Measurements from ENCODE around the gene TCF7L2. TPM values are rescaled to one million over a fixed set of nuclear protein-coding genes. Genes with fewer than 3 reads are reported as not detected.

TCF7L2 gene
- total RNA-seq, 1 experiment from 2014 or later, result 16.1 TPM

DNA sequence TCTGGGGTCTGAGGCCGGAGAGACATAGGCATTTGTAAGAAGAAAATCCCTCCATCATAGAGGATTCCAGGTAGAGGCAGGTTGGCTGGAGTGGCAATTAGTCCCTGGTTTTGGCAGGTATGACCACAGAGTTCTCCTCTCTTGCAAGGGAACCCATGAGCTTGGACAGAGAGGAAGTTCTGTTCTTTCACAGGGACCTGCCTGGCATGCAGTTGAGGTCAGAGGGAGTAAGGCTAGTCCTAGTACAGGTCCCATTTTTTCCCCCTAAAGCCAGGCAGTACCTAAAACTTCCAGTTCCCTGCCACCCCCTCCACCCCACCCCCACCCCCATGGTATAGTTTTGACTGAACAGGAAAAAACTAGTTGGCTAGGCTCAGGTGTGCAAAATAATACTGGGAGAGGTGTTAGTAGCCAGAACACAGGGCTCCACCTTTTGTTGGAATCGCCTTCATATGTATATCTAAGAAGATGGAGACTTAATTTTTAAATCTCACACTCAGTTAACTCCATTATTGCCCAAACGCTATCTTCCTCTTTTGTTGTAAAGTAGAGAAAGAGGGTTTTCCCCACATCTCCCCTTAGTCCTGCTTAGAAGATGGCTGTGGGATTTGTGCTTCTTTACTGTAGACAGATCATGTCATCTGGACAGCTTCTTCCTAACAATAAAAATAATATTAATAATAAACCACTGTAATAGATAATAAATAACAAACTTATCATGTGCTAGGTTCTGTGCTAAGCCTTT is 188.1 kb downstream of the TCF7L2 start:
- H2AFZ ChIP-seq (ENCODE audit: low read length), result no peak overlapping the region
- ChIA-PET POLR2A (ENCODE audit: unreplicated experiment) (no interaction called here), CTCF (no interaction called here)
- no peaks in the 10 kb centered on the region for H4K20me1 ChIP-seq (ENCODE audit: low read length)
- no peak overlapping the region for H3K4me2 ChIP-seq (ENCODE audit: low read length)
- no peak overlapping the region for H3K4me3 ChIP-seq (ENCODE audit: low read length)
- DNase-seq, result no peak
- intact Hi-C loops (cut with micrococcal nuclease), result no loop called here
- H3K27me3 ChIP-seq (ENCODE audit: low read length), result no peaks in the 10 kb centered on the region
- no peak for ATAC-seq
- H3K36me3 ChIP-seq (ENCODE audit: low read depth, low read length), result peaks cover 9% of the 10 kb centered on the region; the same call in 1 of the 2 replicates
- H3K79me2 ChIP-seq (ENCODE audit: low read length), result no peaks in the 10 kb centered on the region
- H3K9me3 ChIP-seq (ENCODE audit: low read length), result no peaks in the 10 kb centered on the region
- no peak for TF ChIP-seq EZH2 (IDR thresholded peaks at IDR 0.05; ENCODE audit: low read length, unreplicated experiment)
- TF ChIP-seq EZH2phosphoT487 (IDR thresholded peaks at IDR 0.05; ENCODE audit: borderline replicate concordance, low read length), result no peak
- TF ChIP-seq, protein P1, sequence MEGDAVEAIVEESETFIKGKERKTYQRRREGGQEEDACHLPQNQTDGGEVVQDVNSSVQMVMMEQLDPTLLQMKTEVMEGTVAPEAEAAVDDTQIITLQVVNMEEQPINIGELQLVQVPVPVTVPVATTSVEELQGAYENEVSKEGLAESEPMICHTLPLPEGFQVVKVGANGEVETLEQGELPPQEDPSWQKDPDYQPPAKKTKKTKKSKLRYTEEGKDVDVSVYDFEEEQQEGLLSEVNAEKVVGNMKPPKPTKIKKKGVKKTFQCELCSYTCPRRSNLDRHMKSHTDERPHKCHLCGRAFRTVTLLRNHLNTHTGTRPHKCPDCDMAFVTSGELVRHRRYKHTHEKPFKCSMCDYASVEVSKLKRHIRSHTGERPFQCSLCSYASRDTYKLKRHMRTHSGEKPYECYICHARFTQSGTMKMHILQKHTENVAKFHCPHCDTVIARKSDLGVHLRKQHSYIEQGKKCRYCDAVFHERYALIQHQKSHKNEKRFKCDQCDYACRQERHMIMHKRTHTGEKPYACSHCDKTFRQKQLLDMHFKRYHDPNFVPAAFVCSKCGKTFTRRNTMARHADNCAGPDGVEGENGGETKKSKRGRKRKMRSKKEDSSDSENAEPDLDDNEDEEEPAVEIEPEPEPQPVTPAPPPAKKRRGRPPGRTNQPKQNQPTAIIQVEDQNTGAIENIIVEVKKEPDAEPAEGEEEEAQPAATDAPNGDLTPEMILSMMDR (conservative IDR thresholded peaks at IDR 0.05; ENCODE audit: low read depth, low read length), result no peak
- H3K9me2 ChIP-seq (replicated peaks; ENCODE audit: low read length), result no peaks in the 10 kb centered on the region
- no peaks in the 10 kb centered on the region for H3F3A ChIP-seq (ENCODE audit: low read length, unreplicated experiment)
- BruUV-seq (replicated peaks), result no TSS peak
- H3K9ac ChIP-seq (ENCODE audit: low read length), result no peak overlapping the region
- no peaks in the 10 kb centered on the region for H3K4me1 ChIP-seq (ENCODE audit: insufficient read depth, low read length)
- no peak overlapping the region for H3K27ac ChIP-seq (ENCODE audit: low read length)

- CTCF ChIA-PET, result no interaction called here
- Histone ChIP-seq H3K79me2 (ENCODE audit: low read length) (no peaks in the 10 kb centered on the region), H2AFZ (ENCODE audit: low read length) (no peak overlapping the region), H3K36me3 (ENCODE audit: low read depth, low read length) (peaks cover 17% of the 10 kb centered on the region; the same call in 1 of the 2 replicates), H3K27ac (ENCODE audit: low read length) (no peak overlapping the region), H3K27me3 (ENCODE audit: low read length) (no peaks in the 10 kb centered on the region), H4K20me1 (ENCODE audit: low read length) (no peaks in the 10 kb centered on the region), H3K4me1 (ENCODE audit: insufficient read depth, low read length) (no peaks in the 10 kb centered on the region), H3F3A (ENCODE audit: low read length, unreplicated experiment) (no peaks in the 10 kb centered on the region), H3K4me3 (ENCODE audit: low read length) (no peak overlapping the region), H3K9ac (ENCODE audit: low read length) (no peak overlapping the region), H3K9me3 (ENCODE audit: low read length) (no peaks in the 10 kb centered on the region), H3K4me2 (ENCODE audit: low read length) (no peak overlapping the region), H3K9me2 (replicated peaks; ENCODE audit: low read length) (no peaks in the 10 kb centered on the region)
- no TSS peak for BruUV-seq (replicated peaks)
- TF ChIP-seq EZH2 (IDR thresholded peaks at IDR 0.05; ENCODE audit: low read length, unreplicated experiment) (no peak), EZH2phosphoT487 (IDR thresholded peaks at IDR 0.05; ENCODE audit: borderline replicate concordance, low read length) (no peak)
- TF ChIP-seq, protein P1 (conservative IDR thresholded peaks at IDR 0.05; ENCODE audit: low read depth, low read length), result no peak
- no peak for DNase-seq
- no peak for ATAC-seq
- POLR2A ChIA-PET (ENCODE audit: unreplicated experiment), result no interaction called here
- intact Hi-C loops (cut with micrococcal nuclease), result no loop called here
These were observed 189.0 kb downstream of the TCF7L2 start for GRCh38 chr10:113138937-113139585.

- H3K27me3 ChIP-seq (ENCODE audit: low read length), result no peaks in the 10 kb centered on the region
- ChIA-PET CTCF (interaction anchor here (0.6 kb wide), 1 partner anchor 13 kb away, joined by 5 read pairs; no protein-coding TSS in a partner anchor), POLR2A (ENCODE audit: unreplicated experiment) (no interaction called here)
- no peaks in the 10 kb centered on the region for H3K4me1 ChIP-seq (ENCODE audit: insufficient read depth, low read length)
- ATAC-seq (no peak), DNase-seq (no peak)
- H3K4me3 ChIP-seq (ENCODE audit: low read length), result no peak overlapping the region
- H3K79me2 ChIP-seq (ENCODE audit: low read length), result no peaks in the 10 kb centered on the region
- H2AFZ ChIP-seq (ENCODE audit: low read length), result no peak overlapping the region
- TF ChIP-seq EZH2 (IDR thresholded peaks at IDR 0.05; ENCODE audit: low read length, unreplicated experiment), result no peak
- TF ChIP-seq, protein P1 (conservative IDR thresholded peaks at IDR 0.05; ENCODE audit: low read depth, low read length), result peak; percentile 44; the same call in 1 of the 2 replicates
- intact Hi-C loops (cut with micrococcal nuclease), result no loop called here
- H3K36me3 ChIP-seq (ENCODE audit: low read depth, low read length), result peaks cover 23% of the 10 kb centered on the region; the same call in 1 of the 2 replicates
- no peaks in the 10 kb centered on the region for H3F3A ChIP-seq (ENCODE audit: low read length, unreplicated experiment)
- no peaks in the 10 kb centered on the region for H3K9me3 ChIP-seq (ENCODE audit: low read length)
- H3K27ac ChIP-seq (ENCODE audit: low read length), result no peak overlapping the region
- no peak overlapping the region for H3K4me2 ChIP-seq (ENCODE audit: low read length)
- no peak overlapping the region for H3K9ac ChIP-seq (ENCODE audit: low read length)
- H3K9me2 ChIP-seq (replicated peaks; ENCODE audit: low read length), result no peaks in the 10 kb centered on the region
- BruUV-seq (replicated peaks), result no TSS peak
- no peaks in the 10 kb centered on the region for H4K20me1 ChIP-seq (ENCODE audit: low read length)
These were observed 189.7 kb downstream of the TCF7L2 start for GRCh38 chr10:113139699-113140098.

All from PC-3 (cell line).